Suppressor macrophage (primary cell): ENCODE data around the gene SYNJ2.
A peak's percentile ranks its signal among the peaks of the same experiment; 100 is the strongest.

Experiments used
- DNase-seq, 4 experiments: peaks; one replicate each; pipeline ENCODE4 v3.0.0-alpha.2; 2020 to 2022

The SYNJ2 gene

DNA sequence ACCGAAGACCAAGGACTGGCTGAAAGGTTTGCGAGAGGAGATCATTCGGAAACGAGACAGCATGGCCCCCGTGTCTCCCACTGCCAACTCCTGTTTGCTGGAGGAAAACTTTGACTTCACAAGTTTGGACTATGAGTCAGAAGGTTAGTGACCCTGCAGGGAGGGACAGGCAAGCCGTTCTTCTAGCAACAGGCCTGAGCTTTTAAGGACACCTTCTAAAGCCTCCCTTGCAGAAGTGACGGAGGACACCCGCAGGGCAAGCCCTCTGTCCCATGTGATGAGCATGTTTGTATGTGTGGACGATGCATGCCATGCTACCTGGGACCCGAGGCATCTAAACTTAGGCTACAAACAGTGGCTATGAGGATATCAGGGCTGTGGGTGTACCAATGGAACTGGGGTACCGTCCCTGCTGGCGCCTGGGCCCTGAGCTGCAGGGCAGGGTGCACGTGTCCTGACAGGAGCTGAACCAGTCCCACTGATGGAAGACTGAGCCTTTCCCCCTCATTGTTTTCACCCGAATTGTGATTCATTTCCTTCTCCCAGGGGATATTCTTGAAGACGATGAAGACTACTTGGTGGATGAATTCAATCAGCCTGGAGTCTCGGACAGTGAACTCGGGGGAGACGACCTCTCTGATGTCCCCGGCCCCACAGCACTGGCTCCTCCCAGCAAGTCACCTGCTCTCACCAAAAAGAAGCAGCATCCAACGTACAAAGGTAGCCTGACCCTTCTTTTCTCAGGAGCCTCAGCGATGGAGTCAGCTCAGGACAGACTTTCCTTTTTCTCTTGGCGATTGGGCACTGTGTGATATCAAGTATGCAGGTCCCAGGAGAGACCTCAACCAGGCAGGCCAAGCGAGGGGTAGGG, 102.0 kb downstream of the SYNJ2 start:
- no peak for DNase-seq

DNA sequence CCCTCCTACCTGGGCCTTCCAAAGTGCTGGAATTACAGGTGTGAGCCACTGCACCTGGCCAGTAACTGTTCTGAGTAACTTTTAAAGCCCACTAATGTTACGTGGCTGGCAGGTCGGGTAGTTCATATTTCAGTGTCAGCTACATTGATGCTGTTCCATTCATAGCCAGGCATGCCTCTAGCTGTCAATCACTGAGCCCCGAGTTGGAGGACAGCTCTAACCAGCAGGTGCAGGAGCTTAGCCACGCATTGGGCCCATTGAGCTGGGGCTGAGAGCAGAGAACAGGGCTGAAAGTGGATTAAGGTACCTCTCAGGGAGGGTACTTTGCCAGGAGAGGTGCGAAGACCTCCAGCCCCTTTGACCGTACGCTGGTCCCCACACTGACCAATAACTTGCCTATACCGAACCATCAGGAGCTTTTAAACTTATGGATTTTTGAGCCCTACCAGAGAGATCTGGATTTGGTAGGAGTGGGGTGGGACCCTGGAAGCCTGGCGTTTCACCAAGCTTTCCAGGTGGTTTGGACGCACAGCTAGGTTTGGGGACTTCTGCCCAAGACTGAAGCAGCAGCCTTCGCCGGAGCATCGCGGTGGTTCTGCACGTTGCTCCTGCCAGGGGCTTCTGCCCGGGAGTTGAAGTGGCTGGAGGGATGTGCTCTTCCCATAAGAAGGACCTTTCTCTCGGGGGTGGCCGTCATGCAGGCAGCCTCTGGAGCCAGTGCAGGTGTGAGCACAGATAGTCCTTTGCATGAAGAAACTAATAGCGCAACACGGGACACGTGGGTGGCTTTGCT, 103.8 kb downstream of the SYNJ2 start:
- DNase-seq = no peak

GRCh38 chr6:158086054-158086503, 104.4 kb downstream of the SYNJ2 start:
- peak in 1 of 4 experiments; percentile 54 for DNase-seq

- DNase-seq = peak; percentile 76 to 81 (median 80)
Measured at GRCh38 chr6:158086504-158087223, 105.0 kb downstream of the SYNJ2 start.

- DNase-seq = peak in 2 of 4 experiments; percentile 19 to 41
Measured at GRCh38 chr6:158087224-158087867, 105.7 kb downstream of the SYNJ2 start.

GRCh38 chr6:158092806-158093205, 111.1 kb downstream of the SYNJ2 start:
- DNase-seq = no peak

GRCh38 chr6:158095031-158095430, 113.4 kb downstream of the SYNJ2 start:
- peak in 1 of 4 experiments; percentile 16 for DNase-seq

GRCh38 chr6:158095671-158096070, 114.0 kb downstream of the SYNJ2 start:
- no peak for DNase-seq

GRCh38 chr6:158103228-158103627, 121.6 kb downstream of the SYNJ2 start:
- no peak for DNase-seq

DNA sequence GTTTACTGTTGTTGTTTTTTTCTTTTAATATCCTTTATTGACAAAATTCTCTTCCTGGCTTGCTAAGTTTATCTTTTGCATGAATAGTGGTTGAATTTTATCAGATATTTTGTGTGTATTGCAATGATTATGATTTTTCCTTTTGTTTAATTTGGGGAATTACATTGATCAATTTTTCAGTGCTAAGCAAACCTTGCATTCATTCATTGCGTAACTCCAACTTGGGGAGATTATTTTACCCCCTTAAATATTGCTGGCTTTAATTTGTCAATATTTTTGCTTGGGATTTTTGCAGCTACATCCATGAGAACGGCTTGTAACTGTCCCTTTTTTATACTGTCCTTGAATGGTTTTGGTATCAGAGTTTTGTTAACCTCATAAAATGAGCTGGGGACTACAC, 123.0 kb downstream of the SYNJ2 start:
- no peak for DNase-seq

- no peak for DNase-seq
Measured at GRCh38 chr6:158109748-158110147, 128.1 kb downstream of the SYNJ2 start.

GRCh38 chr6:158110986-158111385, 129.3 kb downstream of the SYNJ2 start:
- no peak for DNase-seq

GRCh38 chr6:158111987-158112386, 130.3 kb downstream of the SYNJ2 start:
- no peak for DNase-seq

- DNase-seq = no peak
Measured at GRCh38 chr6:158113802-158114201, 132.1 kb downstream of the SYNJ2 start.

GRCh38 chr6:158115102-158115501, 133.4 kb downstream of the SYNJ2 start:
- no peak for DNase-seq

- no peak for DNase-seq
Measured at GRCh38 chr6:158115508-158115907, 133.8 kb downstream of the SYNJ2 start.

GRCh38 chr6:158118886-158119285, 137.2 kb downstream of the SYNJ2 start:
- DNase-seq = no peak

DNA sequence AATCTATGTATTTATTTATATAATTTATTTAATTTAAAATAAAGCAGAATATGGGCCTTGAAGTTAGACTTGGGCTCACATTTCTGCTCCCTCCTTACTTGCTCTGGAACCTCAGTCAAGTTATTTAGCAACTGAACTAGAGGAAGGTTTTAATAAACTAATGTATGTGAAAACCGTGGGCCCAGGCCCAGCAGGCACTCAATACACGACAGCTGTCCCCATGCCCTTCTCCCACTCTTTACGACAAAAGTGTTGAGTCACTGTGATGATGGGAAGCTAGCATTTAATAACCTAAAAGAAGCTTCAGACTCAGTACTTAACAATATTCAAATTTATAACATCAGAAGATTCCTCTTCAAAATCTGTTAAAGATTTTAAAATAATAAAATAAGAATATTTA, 139.7 kb downstream of the SYNJ2 start:
- peak in 3 of 4 experiments; percentile 6 to 26 (median 17) for DNase-seq

GRCh38 chr6:158122048-158122447, 140.4 kb downstream of the SYNJ2 start:
- no peak for DNase-seq

DNA sequence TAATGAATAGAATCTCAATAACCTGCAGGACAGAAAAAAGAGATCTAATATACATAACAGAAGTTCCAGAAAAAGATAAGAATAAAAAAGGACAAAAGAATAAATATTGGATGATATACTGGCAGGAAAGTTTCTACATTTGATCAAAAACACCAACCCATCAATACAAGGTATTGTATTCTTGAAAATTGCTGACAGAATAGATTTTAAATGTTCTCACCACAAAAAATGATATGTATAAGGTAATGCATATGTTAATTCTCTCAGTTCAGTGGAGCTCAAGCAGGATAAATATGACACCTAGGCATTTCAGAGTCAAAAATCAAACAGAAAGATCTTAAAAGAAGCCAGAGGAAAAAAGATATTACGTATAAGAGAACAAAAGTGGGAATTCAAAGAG, 142.6 kb downstream of the SYNJ2 start:
- DNase-seq = no peak

GRCh38 chr6:158125271-158125670, 143.6 kb downstream of the SYNJ2 start:
- DNase-seq = no peak

DNA sequence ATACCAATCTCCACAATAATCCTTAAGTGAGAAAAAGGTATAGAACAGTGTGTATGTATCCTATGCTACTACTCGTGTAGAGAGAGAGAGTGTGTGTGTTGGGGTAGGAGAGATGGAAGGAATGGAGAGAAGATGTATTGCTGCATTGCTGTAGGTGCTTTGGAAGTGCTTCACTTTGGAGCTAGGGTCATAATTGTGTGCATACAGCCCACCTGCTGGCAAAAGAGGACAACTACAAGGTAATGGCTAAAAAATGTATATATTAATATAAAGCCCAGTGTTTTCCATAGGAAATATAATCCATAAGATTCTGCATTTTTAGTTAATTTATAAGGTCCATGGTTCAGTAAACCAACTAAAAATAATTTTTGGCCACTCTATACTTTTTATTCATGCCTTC, 150.3 kb downstream of the SYNJ2 start:
- DNase-seq = peak in 3 of 4 experiments; percentile 15 to 46 (median 21)
